GM23338 (cell line): ENCODE data around the gene OR2M7. TPM values are rescaled to one million over a fixed set of nuclear protein-coding genes. Genes with fewer than 3 reads are reported as not detected.

ENCODE experiments used
- ATAC-seq: fragments of 200-7000 bp; cut with Tn5 transposase; 3 replicates; pipeline ENCODE4 v1.9.1; 2020
- DNase-seq: peaks from one replicate; pipeline ENCODE4 v3.0.0-alpha.2; 2015; ENCODE audit warnings: low spot score
- H2AFZ ChIP-seq: fragments of 200-600 bp; sonication (generic); 2 replicates; pipeline ENCODE4 v1.8.0; 2016; ENCODE audit warnings: antibody characterized with exemption, mild to moderate bottlenecking, moderate library complexity
- H3F3A ChIP-seq: fragments of 200-600 bp; sonication (generic); replicated peaks from 2 replicates; pipeline ENCODE4 v1.8.0; 2017; ENCODE audit warnings: antibody characterized with exemption, mixed run types, low read depth
- H3K27ac ChIP-seq: fragments of 200-600 bp; sonication (generic); 2 replicates; pipeline ENCODE4 v1.6.1; 2016; ENCODE audit warnings: low read depth
- H3K27me3 ChIP-seq: fragments of 200-600 bp; sonication (generic); 2 replicates; pipeline ENCODE4 v1.8.0; 2016; ENCODE audit warnings: mild to moderate bottlenecking, mixed run types, moderate library complexity; ENCODE audit not compliant: insufficient read depth
- H3K36me3 ChIP-seq: fragments of 200-600 bp; sonication (generic); 2 replicates; pipeline ENCODE4 v1.8.0; 2016; ENCODE audit warnings: mild to moderate bottlenecking; ENCODE audit not compliant: insufficient read depth
- H3K4me1 ChIP-seq: fragments of 200-600 bp; sonication (generic); 2 replicates; pipeline ENCODE4 v1.8.0; 2016; ENCODE audit warnings: mild to moderate bottlenecking, moderate library complexity; ENCODE audit not compliant: insufficient read depth
- H3K4me2 ChIP-seq: fragments of 200-600 bp; sonication (generic); 2 replicates; pipeline ENCODE4 v1.7.1; 2017; ENCODE audit warnings: mixed run types
- H3K4me3 ChIP-seq: fragments of 200-600 bp; sonication (generic); 2 replicates; pipeline ENCODE4 v1.6.1; 2016; ENCODE audit warnings: mixed run types
- H3K79me2 ChIP-seq: fragments of 200-600 bp; sonication (generic); replicated peaks from 2 replicates; pipeline ENCODE4 v1.8.0; 2017; ENCODE audit warnings: mild to moderate bottlenecking; ENCODE audit not compliant: insufficient read depth
- H3K9me2 ChIP-seq: fragments of 200-600 bp; sonication (generic); 2 replicates; pipeline ENCODE4 v1.8.0; 2017; ENCODE audit not compliant: insufficient read depth
- H4K20me1 ChIP-seq: fragments of 200-600 bp; sonication (generic); replicated peaks from 2 replicates; pipeline ENCODE4 v1.8.0; 2017; ENCODE audit warnings: mild to moderate bottlenecking; ENCODE audit not compliant: insufficient read depth
- H3K27ac Mint-ChIP-seq: 2 replicates; pipeline ENCODE4 v1.8.0; 2020; ENCODE audit warnings: inconsistent platforms, mild to moderate bottlenecking, moderate library complexity, mixed read lengths
- H3K27me3 Mint-ChIP-seq: 3 replicates; pipeline ENCODE4 v1.8.0; 2022; ENCODE audit warnings: low read depth, mild to moderate bottlenecking, moderate library complexity, mixed read lengths, inconsistent platforms; ENCODE audit not compliant: insufficient read depth, poor library complexity
- H3K36me3 Mint-ChIP-seq: 3 replicates; pipeline ENCODE4 v1.8.0; 2021; ENCODE audit warnings: low read depth, mild to moderate bottlenecking, inconsistent platforms, moderate library complexity, mixed read lengths
- H3K4me1 Mint-ChIP-seq: 3 replicates; pipeline ENCODE4 v1.8.0; 2020; ENCODE audit warnings: mild to moderate bottlenecking, inconsistent platforms, mixed read lengths
- H3K4me3 Mint-ChIP-seq: 3 replicates; pipeline ENCODE4 v1.8.0; 2021; ENCODE audit warnings: moderate library complexity, mild to moderate bottlenecking, inconsistent platforms, mixed read lengths
- H3K9me3 Mint-ChIP-seq: 3 replicates; pipeline ENCODE4 v1.8.0; 2020; ENCODE audit warnings: moderate library complexity, mild to moderate bottlenecking, inconsistent platforms, mixed read lengths
- CREB1 ChIP-seq: fragments of 250-450 bp; sonication (Bioruptor Pico); IDR thresholded peaks from 2 replicates; pipeline ENCODE4 v1.5.0; 2020; ENCODE audit warnings: low read depth, mild to moderate bottlenecking, moderate library complexity
- CTCF ChIP-seq, 2 experiments: fragments of 200-600 bp in 1 of 2; sonication (generic) in 1 of 2; conservative IDR thresholded peaks; 2 replicates each; pipeline versions ENCODE4 v1.5.1 to v1.6.1; 2016 to 2017; ENCODE audit warnings: antibody characterized with exemption in 2 of 2, low read depth in 2 of 2, mild to moderate bottlenecking in 2 of 2, moderate library complexity in 1 of 2
- ETS1 ChIP-seq: IDR thresholded peaks from 2 replicates; pipeline ENCODE4 v1.6.1; 2016; ENCODE audit warnings: antibody characterized with exemption
- EZH2 ChIP-seq: fragments of 200-600 bp; sonication (generic); IDR thresholded peaks from one replicate; pipeline ENCODE4 v1.8.0; 2017; ENCODE audit warnings: antibody characterized with exemption, mild to moderate bottlenecking, low read depth; ENCODE audit not compliant: unreplicated experiment
- EZH2phosphoT487 ChIP-seq: fragments of 200-600 bp; sonication (generic); IDR thresholded peaks from one replicate; pipeline ENCODE4 v1.8.1; 2018; ENCODE audit warnings: antibody characterized with exemption; ENCODE audit not compliant: unreplicated experiment
- JUNB ChIP-seq: IDR thresholded peaks from one replicate; pipeline ENCODE4 v1.6.1; 2016; ENCODE audit warnings: antibody characterized with exemption; ENCODE audit not compliant: unreplicated experiment
- NANOG ChIP-seq: IDR thresholded peaks from 2 replicates; pipeline ENCODE4 v1.6.1; 2016; ENCODE audit warnings: antibody characterized with exemption, borderline replicate concordance
- POLR2AphosphoS5 ChIP-seq: IDR thresholded peaks from 2 replicates; pipeline ENCODE4 v1.6.1; 2016; ENCODE audit warnings: antibody characterized with exemption, low read depth
- REST ChIP-seq: IDR thresholded peaks from one replicate; pipeline ENCODE4 v1.6.1; 2018; ENCODE audit warnings: antibody characterized with exemption; ENCODE audit not compliant: unreplicated experiment
- STAT1 ChIP-seq: IDR thresholded peaks from one replicate; pipeline ENCODE4 v1.6.1; 2016; ENCODE audit warnings: antibody characterized with exemption; ENCODE audit not compliant: unreplicated experiment
- ZNF114 ChIP-seq: fragments of 250-450 bp; sonication (Bioruptor Pico); IDR thresholded peaks from 2 replicates; pipeline ENCODE4 v1.5.0; 2020; ENCODE audit warnings: mild to moderate bottlenecking, moderate library complexity
- ZNF331 ChIP-seq: fragments of 250-450 bp; sonication (Bioruptor Pico); IDR thresholded peaks from 2 replicates; pipeline ENCODE4 v1.5.0; 2020; ENCODE audit warnings: low read depth, mild to moderate bottlenecking, moderate library complexity
- ZNF462 ChIP-seq: fragments of 250-450 bp; sonication (Bioruptor Pico); IDR thresholded peaks from 2 replicates; pipeline ENCODE4 v1.5.0; 2020; ENCODE audit warnings: mild to moderate bottlenecking, moderate library complexity
- polyA plus RNA-seq: library from polyadenylated mRNA; unstranded; fragments of >200 nt; fragmentation: Nextera tagmentation; extraction: Ambion mirVana; gene quantifications from 2 replicates; pipeline ENCODE4 v1.2.1, GENCODE V29; 2016
- total RNA-seq: library from RNA; depleted of rRNA; stranded (reverse); fragments of >200 nt; shearing (Covaris generic); gene quantifications from 2 replicates; pipeline ENCODE4 v1.2.3, GENCODE V29; 2014

The OR2M7 gene
- total and polyA plus RNA-seq, 2 experiments from 2014 or later = not detected

GRCh38 chr1:248348475-248348874 is 24.1 kb upstream of the OR2M7 start, which contains the start of gene OR14C36:
OR14C36 (plus strand) TSS chr1:248348775; CDS start chr1:248348775, 0 bp downstream.
- H3K9me2 ChIP-seq = no peaks in the 10 kb centered on the region
- H3K79me2 ChIP-seq = no peaks in the 10 kb centered on the region
- H3K27ac ChIP-seq = no peak within 1 kb of the TSS
- TF ChIP-seq CREB1 (no peak), NANOG (no peak), CTCF (conservative IDR thresholded peaks at IDR 0.05; ENCODE audit: low read depth in 2 of 2) (no peak), ETS1 (no peak), ZNF114 (CRISPR knock-in tag) (no peak), POLR2AphosphoS5 (no peak), EZH2 (no peak), EZH2phosphoT487 (no peak), REST (no peak), ZNF331 (CRISPR knock-in tag) (no peak), STAT1 (no peak), JUNB (no peak), ZNF462 (CRISPR knock-in tag) (no peak)
- H3K4me3 ChIP-seq = no peak within 1 kb of the TSS; the same call in 1 of the 2 replicates
- Mint-ChIP-seq H3K27me3 (peaks cover 2% of the 10 kb centered on the region), H3K4me3 (no peak within 1 kb of the TSS), H3K9me3 (peaks cover 78% of the 10 kb centered on the region), H3K36me3 (peaks cover 7% of the 10 kb centered on the region; the same call in 1 of the 3 replicates), H3K27ac (no peak within 1 kb of the TSS), H3K4me1 (no peaks in the 10 kb centered on the region)
- H3K27me3 ChIP-seq = no peaks in the 10 kb centered on the region
- H3F3A ChIP-seq = no peaks in the 10 kb centered on the region
- no peak within 1 kb of the TSS for H3K4me2 ChIP-seq
- no peak for DNase-seq
- H2AFZ ChIP-seq = no peak within 1 kb of the TSS
- ATAC-seq = no peak
- peaks cover 11% of the 10 kb centered on the region; the same call in 1 of the 2 replicates for H3K36me3 ChIP-seq
- no peaks in the 10 kb centered on the region for H3K4me1 ChIP-seq
- H4K20me1 ChIP-seq = no peaks in the 10 kb centered on the region
